Heart left ventricle (tissue), 16 donors: ENCODE data around the gene DNAJC18. TPM values are rescaled to one million over a fixed set of nuclear protein-coding genes. Genes with fewer than 3 reads are reported as not detected.

Experiments used
- ATAC-seq, 4 donors: fragments of 200-7000 bp; cut with Tn5 transposase; one replicate each; pipeline ENCODE4 v1.9.1; 2020 to 2022; ENCODE audit warnings: moderate library complexity in 4 of 4, mild to moderate bottlenecking in 3 of 4, moderate number of reproducible peaks in 1 of 4
- DNase-seq, 5 donors: peaks; one replicate each; pipeline ENCODE4 v3.0.0-alpha.2; 2020
- H3K27ac ChIP-seq, 12 donors: fragments of 200-600 bp; sonication (generic) in 4 of 12; one replicate each; pipeline versions ENCODE4 v1.5.0 to v1.8.0; 2016 to 2022; ENCODE audit warnings: mild to moderate bottlenecking in 2 of 12
- H3K27me3 ChIP-seq, 9 donors: fragments of 200-600 bp; sonication (generic) in 2 of 9; one replicate each; pipeline versions ENCODE4 v1.5.1 to v1.8.0; 2016 to 2022; ENCODE audit warnings: mild to moderate bottlenecking in 3 of 9
- H3K36me3 ChIP-seq, 9 donors: fragments of 200-600 bp; sonication (generic) in 2 of 9; one replicate each; pipeline versions ENCODE4 v1.5.0 to v1.8.0; 2018 to 2022; ENCODE audit warnings: mild to moderate bottlenecking in 2 of 9
- H3K4me1 ChIP-seq, 12 donors: fragments of 200-600 bp; sonication (generic) in 4 of 12; one replicate each; pipeline versions ENCODE4 v1.5.0 to v1.8.0; 2016 to 2022; ENCODE audit warnings: mild to moderate bottlenecking in 3 of 12
- H3K4me3 ChIP-seq, 12 donors: fragments of 200-600 bp; sonication (generic) in 4 of 12; one replicate each; pipeline versions ENCODE4 v1.5.0 to v1.8.0; 2017 to 2022; ENCODE audit warnings: mild to moderate bottlenecking in 9 of 12, moderate library complexity in 4 of 12
- H3K9me3 ChIP-seq, 12 donors: fragments of 200-600 bp; sonication (generic) in 4 of 12; one replicate each; pipeline versions ENCODE4 v1.5.0 to v1.8.0; 2016 to 2022; ENCODE audit warnings: mild to moderate bottlenecking in 1 of 12
- POLR2A ChIP-seq, 2 donors: fragments of 450-650 bp; IDR thresholded peaks; one replicate each; pipeline ENCODE4 v1.6.1; 2017; ENCODE audit warnings: antibody characterized with exemption in 2 of 2, mild to moderate bottlenecking in 2 of 2, moderate library complexity in 2 of 2
- WGBS, 4 donors: extraction: QIAGEN DNeasy Blood & Tissue Kit in 2 of 4; methylation state at CpG; one replicate each; pipeline versions ENCODE4 v1.1.5 to v1.1.7; 2013 to 2018; 5-methylcytosine and 5-hydroxymethylcytosine counted together
- intact Hi-C, 10 donors: fragments of 100-400 bp; cut with DNase I; formaldehyde crosslinking; loops; one replicate each; pipeline versions ENCODE4 v1.11.1 to v1.14.2; 2022
- polyA plus RNA-seq, 2 donors: library from polyadenylated mRNA; stranded (reverse); fragments of 200-250 nt; gene quantifications; one replicate each; pipeline ENCODE4 v1.2.3, GENCODE V29; 2013
- total RNA-seq, 9 donors: library from RNA; depleted of rRNA in 2 of 9; stranded (reverse); fragments of >200 nt in 2 of 9; fragmentation: NEBNext Ultra II Directional in 3 of 9; extraction: Animal tissue kit (Norgen Biotek cat#: 25700) in 3 of 9; gene quantifications; one replicate each; pipeline versions ENCODE4 v1.1.0 to v1.2.4, GENCODE V29; 2016 to 2023
- TF ChIP-seq, protein P1 (sequence below), 12 donors: fragments of 200-600 bp; sonication (generic) in 4 of 12; IDR thresholded peaks; one replicate each; pipeline versions ENCODE4 v1.5.0 to v1.8.0; 2018 to 2022; ENCODE audit warnings: antibody characterized with exemption in 12 of 12, mild to moderate bottlenecking in 5 of 12
- donor health status: ischemic (EF 13 %, LVEDD 7.1; RV severe dilation, severe dysfunction).
- donor health status: healthy with polysubstance abuse.
- donor health status: DM: no; HTN: yes; CAD: no.
- donor health status: DM: no; HTN: no; CAD: no.
- donor health status: ischemic (EF 25% LVEDD 6.9; RV normal size, moderate dysfunction).
- donor health status: ischemic (EF 25% LVEDD 5.7; RV mildly dilated, moderate dysfunction).
- donor health status: healthy.
- donor health status: DM: yes; HTN: yes; CAD: no.
- donor health status: ischemic (EF 35%, LVEDD 5.7; RV mildly dilated, moderate dysfunction).
- donor health status: nonischemic (EF 11% LVEDD 7.7; RV severe dilation, severe dysfunction).
- donor health status: DM: yes; HTN: yes; CAD: no.
- donor health status: PGD.
- donor health status: ischemic (EF 29% LVEDD 5.4; RV normal size, mild dysfunction).
- donor health status: nonischemic (EF 23%, LVEDD 6.1; RV moderate dilation, normal function).

The DNAJC18 gene
- total and polyA plus RNA-seq, 11 donors: 4.0 to 17.8 (median 9.1) TPM

DNA sequence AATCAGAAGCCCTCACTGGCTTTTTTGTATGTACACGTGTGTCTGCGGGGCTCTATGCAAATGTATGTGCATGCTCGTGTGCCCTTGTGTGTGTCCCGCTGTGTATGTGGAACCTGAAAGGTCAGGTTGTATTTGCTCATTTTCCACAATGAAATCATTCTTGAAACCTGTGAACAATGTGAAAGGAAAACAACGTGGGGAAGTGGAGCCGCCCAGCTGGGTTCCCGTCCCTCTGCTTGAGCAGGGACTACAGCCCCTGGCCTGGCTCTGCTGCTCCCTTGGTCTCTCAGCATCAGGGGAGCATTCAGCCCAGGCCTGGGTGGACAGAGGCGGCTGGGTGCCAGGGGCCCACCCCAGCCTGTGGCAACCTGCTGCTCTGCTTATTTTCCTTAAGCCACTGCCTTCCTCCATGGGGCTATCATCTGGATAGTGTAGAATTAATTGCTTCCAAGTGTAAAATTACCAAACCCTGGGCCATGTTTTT, 20.2 kb upstream of the DNAJC18 start:
- Histone ChIP-seq H3K27me3 (no peaks in the 10 kb centered on the region), H3K27ac (peak overlapping the region; percentile 58 to 94 (median 82)), H3K4me3 (peak overlapping the region in 10 of 12 donors; percentile 16 to 70 (median 54)), H3K36me3 (peaks cover 0 to 23% (median 6%) of the 10 kb centered on the region in 9 donors), H3K9me3 (no peaks in the 10 kb centered on the region), H3K4me1 (peaks cover 0 to 36% (median 6%) of the 10 kb centered on the region in 12 donors)
- TF ChIP-seq, protein P1, sequence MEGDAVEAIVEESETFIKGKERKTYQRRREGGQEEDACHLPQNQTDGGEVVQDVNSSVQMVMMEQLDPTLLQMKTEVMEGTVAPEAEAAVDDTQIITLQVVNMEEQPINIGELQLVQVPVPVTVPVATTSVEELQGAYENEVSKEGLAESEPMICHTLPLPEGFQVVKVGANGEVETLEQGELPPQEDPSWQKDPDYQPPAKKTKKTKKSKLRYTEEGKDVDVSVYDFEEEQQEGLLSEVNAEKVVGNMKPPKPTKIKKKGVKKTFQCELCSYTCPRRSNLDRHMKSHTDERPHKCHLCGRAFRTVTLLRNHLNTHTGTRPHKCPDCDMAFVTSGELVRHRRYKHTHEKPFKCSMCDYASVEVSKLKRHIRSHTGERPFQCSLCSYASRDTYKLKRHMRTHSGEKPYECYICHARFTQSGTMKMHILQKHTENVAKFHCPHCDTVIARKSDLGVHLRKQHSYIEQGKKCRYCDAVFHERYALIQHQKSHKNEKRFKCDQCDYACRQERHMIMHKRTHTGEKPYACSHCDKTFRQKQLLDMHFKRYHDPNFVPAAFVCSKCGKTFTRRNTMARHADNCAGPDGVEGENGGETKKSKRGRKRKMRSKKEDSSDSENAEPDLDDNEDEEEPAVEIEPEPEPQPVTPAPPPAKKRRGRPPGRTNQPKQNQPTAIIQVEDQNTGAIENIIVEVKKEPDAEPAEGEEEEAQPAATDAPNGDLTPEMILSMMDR (IDR thresholded peaks at IDR 0.05): no peak
- TF ChIP-seq POLR2A (IDR thresholded peaks at IDR 0.05): no peak
- ATAC-seq: peak; percentile 44 to 68 (median 56)
- intact Hi-C loops: no loop called here
- peak in 4 of 5 donors; percentile 45 to 76 (median 48) for DNase-seq
- 58 to 79% (median 74%) methylated on average over 8 of the region's 8 CpGs for WGBS, 4 donors

DNA sequence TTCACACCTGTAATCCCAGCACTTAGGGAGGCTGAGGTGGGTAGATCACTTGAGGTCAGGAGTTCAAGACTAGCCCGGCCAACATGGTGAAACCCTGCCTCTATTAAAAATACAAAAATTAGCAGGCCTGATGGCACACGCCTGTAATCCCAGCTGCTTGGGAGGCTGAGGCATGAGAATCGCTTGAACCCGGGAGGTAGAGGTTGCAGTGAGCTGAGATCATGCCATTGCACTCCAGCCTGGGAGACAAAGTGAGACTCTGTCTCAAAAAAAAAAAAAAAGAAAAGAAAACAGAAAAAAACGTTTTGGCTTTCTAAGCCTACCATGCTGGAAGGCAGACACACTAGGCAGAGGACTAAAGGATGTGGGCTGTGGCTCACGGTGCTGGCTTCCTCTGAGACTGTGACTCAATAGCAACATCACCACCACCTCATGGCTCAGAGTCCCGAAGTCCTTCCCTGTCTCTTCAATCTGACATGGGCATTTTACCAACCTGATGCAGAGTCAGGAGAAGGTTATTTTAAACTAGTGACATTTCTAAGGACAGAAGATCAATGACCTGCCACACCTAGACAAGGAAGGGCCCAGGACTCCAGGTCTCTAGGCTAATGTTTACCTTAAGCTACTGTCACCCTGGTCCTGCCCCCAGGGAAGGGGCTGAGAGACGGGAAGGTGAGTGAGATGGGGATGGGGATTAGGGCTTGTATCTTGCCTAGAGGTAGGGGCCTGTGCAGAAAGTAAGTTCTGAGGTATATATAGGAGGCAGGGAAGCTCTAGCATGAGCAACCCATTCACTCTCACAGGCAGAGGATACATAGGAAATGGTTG, 19.5 kb upstream of the DNAJC18 start:
- intact Hi-C loops: no loop called here
- TF ChIP-seq POLR2A (IDR thresholded peaks at IDR 0.05): no peak
- TF ChIP-seq, protein P1 (IDR thresholded peaks at IDR 0.05): no peak

DNA sequence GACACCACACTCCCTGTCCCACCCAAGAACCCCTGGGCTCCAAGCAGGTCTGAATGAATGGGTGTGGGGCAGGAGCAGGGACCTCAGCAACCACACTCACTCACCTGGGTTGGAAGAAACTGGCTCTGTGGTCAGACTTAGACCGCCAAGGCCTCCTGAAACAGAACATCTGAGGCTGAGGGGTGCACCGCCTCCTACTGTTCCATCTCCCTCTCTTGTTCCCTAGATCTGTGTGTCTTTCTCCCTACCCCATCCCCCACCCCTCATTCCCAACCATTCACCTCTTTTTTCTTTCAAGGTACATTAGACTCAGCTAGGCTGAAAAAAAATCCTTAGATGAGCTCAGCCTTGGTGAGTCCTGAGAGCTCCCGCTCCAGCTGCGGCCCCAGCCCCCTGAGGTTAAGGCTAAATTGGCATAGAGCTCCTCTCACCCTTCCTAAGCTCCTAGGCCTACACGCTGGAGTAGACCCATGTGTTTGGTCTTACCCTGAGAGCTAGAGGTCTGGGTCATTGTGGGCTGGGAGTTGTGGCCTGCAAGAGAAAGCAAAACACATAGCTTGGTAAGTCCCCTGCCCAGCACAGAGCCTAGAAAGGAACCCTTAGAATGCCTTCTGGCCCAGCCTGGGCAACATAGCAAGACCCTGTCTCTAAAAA, 18.5 kb upstream of the DNAJC18 start:
- 92 to 96% (median 93%) methylated on average over 5 of the region's 5 CpGs for WGBS, 4 donors
- intact Hi-C loops: no loop called here
- Histone ChIP-seq H3K9me3 (no peaks in the 10 kb centered on the region), H3K4me3 (no peak overlapping the region), H3K27ac (no peak overlapping the region), H3K36me3 (peaks cover 0 to 23% (median 6%) of the 10 kb centered on the region in 9 donors), H3K4me1 (peaks cover 0 to 27% (median 4%) of the 10 kb centered on the region in 12 donors), H3K27me3 (no peaks in the 10 kb centered on the region)
- DNase-seq: no peak
- ATAC-seq: no peak
- TF ChIP-seq, protein P1 (IDR thresholded peaks at IDR 0.05): no peak
- TF ChIP-seq POLR2A (IDR thresholded peaks at IDR 0.05): no peak

More for the DNA sequence above, 19.5 kb upstream of the DNAJC18 start:
- DNase-seq (no peak), ATAC-seq (peak in 3 of 4 donors; percentile 63 to 77 (median 72))
- H3K4me1 ChIP-seq: peaks cover 0 to 35% (median 6%) of the 10 kb centered on the region in 12 donors
- no peaks in the 10 kb centered on the region for H3K27me3 ChIP-seq
- no peaks in the 10 kb centered on the region for H3K9me3 ChIP-seq
- peak overlapping the region in 7 of 12 donors; percentile 16 to 70 (median 54) for H3K4me3 ChIP-seq
- peaks cover 0 to 23% (median 6%) of the 10 kb centered on the region in 9 donors for H3K36me3 ChIP-seq
- WGBS, 4 donors: 59 to 65% (median 63%) methylated on average over 8 of the region's 8 CpGs
- H3K27ac ChIP-seq: peak overlapping the region in 11 of 12 donors; percentile 58 to 94 (median 83)

DNA sequence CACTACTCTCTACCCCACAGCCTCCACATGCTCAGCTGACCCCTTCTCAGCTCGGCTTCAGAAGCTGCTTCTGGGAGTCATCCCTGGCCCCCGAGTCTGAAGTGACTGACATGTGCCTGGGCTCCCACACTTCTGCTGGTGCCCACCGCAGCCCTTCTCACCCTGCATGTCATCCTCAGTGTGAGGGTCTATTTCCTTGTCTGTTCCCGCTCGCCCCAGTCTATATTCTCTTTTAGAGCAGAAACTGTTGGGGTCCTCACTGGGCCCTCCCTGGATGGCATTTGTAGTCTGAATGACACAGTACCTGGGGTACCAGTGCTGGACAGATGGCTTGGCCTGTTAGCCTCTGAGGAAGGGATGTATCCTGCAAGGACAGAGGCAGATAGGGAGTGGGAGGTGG, 17.9 kb upstream of the DNAJC18 start:
- no peak for ATAC-seq
- 85 to 97% (median 93%) methylated on average over 5 of the region's 5 CpGs for WGBS, 4 donors
- H3K36me3 ChIP-seq: peaks cover 0 to 23% (median 6%) of the 10 kb centered on the region in 9 donors
- DNase-seq: no peak
- no peaks in the 10 kb centered on the region for H3K9me3 ChIP-seq
- no peak for TF ChIP-seq POLR2A (IDR thresholded peaks at IDR 0.05)
- TF ChIP-seq, protein P1 (IDR thresholded peaks at IDR 0.05): no peak
- peaks cover 0 to 27% (median 4%) of the 10 kb centered on the region in 12 donors for H3K4me1 ChIP-seq
- H3K27ac ChIP-seq: no peak overlapping the region
- intact Hi-C loops: no loop called here
- H3K27me3 ChIP-seq: no peaks in the 10 kb centered on the region
- no peak overlapping the region for H3K4me3 ChIP-seq
